SU-DHL-6 (cell line): ENCODE data around the gene SMYD1.

ENCODE experiments used
- H2AFZ ChIP-seq: fragments of 200-600 bp; sonication (generic); 2 replicates; pipeline ENCODE4 v1.6.1; 2014; ENCODE audit warnings: low read depth, mild to moderate bottlenecking, moderate library complexity, mixed read lengths, antibody characterized with exemption, low read length; ENCODE audit not compliant: severe bottlenecking
- H3F3A ChIP-seq: fragments of 200-600 bp; shearing (Covaris generic); 2 replicates; pipeline ENCODE4 v1.6.0; 2016; ENCODE audit warnings: antibody characterized with exemption, mild to moderate bottlenecking; ENCODE audit not compliant: insufficient read depth
- H3K27ac ChIP-seq: fragments of 200-600 bp; sonication (generic); 2 replicates; pipeline ENCODE4 v1.5.1; 2016; ENCODE audit warnings: low read depth, mild to moderate bottlenecking, low read length, moderate library complexity, mixed read lengths
- H3K27me3 ChIP-seq: fragments of 200-600 bp; sonication (generic), shearing (Covaris generic); 2 replicates; pipeline ENCODE4 v1.6.0; 2014; ENCODE audit warnings: mild to moderate bottlenecking, low read length
- H3K36me3 ChIP-seq: fragments of 200-600 bp; sonication (generic); 2 replicates; pipeline ENCODE4 v1.6.1; 2014; ENCODE audit warnings: mild to moderate bottlenecking, low read length, mixed read lengths
- H3K4me2 ChIP-seq: fragments of 300-600, 200-600 bp; shearing (Covaris generic), sonication (generic); 2 replicates; pipeline ENCODE4 v1.6.0; 2014; ENCODE audit warnings: low read length, low read depth, mild to moderate bottlenecking; ENCODE audit not compliant: poor library complexity, severe bottlenecking
- H3K4me3 ChIP-seq: fragments of 200-600 bp; sonication (generic); 2 replicates; pipeline ENCODE4 v1.5.1; 2014; ENCODE audit warnings: antibody characterized with exemption, low read length, mild to moderate bottlenecking, mixed read lengths; ENCODE audit not compliant: insufficient read depth, poor library complexity, severe bottlenecking
- H3K79me2 ChIP-seq: fragments of 200-600 bp; sonication (generic); 2 replicates; pipeline ENCODE4 v1.6.1; 2014; ENCODE audit warnings: mild to moderate bottlenecking, low read length, moderate library complexity; ENCODE audit not compliant: insufficient read depth
- H3K9ac ChIP-seq: fragments of 200-600 bp; sonication (generic); 2 replicates; pipeline ENCODE4 v1.7.0; 2014; ENCODE audit warnings: mild to moderate bottlenecking, low read length
- H3K9me2 ChIP-seq: fragments of 200-600 bp; sonication (generic); replicated peaks from 2 replicates; pipeline ENCODE4 v1.6.1; 2014; ENCODE audit warnings: low read length; ENCODE audit not compliant: insufficient read depth
- H3K9me3 ChIP-seq: fragments of 200-600 bp; sonication (generic); 2 replicates; pipeline ENCODE4 v1.6.1; 2014; ENCODE audit warnings: low read length, mixed read lengths; ENCODE audit not compliant: insufficient read depth
- H4K20me1 ChIP-seq: fragments of 200-600 bp; sonication (generic); 2 replicates; pipeline ENCODE4 v1.6.1; 2014; ENCODE audit warnings: low read depth, mild to moderate bottlenecking, antibody characterized with exemption, low read length, moderate library complexity, mixed read lengths
- CTCF ChIP-seq: fragments of 200-600 bp; sonication (generic); IDR thresholded peaks from one replicate; pipeline ENCODE4 v1.5.1; 2017; ENCODE audit warnings: antibody characterized with exemption, mild to moderate bottlenecking, low read length, moderate library complexity; ENCODE audit not compliant: insufficient read depth, poor library complexity, severe bottlenecking
- EZH2phosphoT487 ChIP-seq: fragments of 200-600 bp; sonication (generic), shearing (Covaris generic); conservative IDR thresholded peaks from 2 replicates; pipeline ENCODE4 v1.6.1; 2018; ENCODE audit warnings: mild to moderate bottlenecking, antibody characterized with exemption, low read length, moderate library complexity, mixed read lengths

Gene SMYD1

DNA sequence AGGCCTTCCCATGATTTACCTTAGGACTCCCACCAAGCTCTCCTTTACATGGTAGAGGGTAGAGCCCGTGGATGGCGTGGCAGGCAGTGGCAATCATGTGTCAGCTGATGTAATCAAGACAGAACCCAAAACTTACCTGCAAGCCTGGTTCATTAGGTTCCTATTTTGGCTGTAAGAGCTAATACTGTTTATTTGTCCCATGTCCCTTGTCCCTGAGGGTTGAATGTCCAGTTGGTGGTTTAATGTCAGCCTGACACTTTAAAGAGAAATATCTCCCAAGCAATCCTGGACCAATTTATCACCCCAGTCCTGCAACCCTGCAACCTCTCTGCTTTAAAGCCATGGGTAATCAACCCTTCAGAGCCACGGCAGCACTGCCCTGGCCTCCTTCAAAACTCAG lies 66.2 kb downstream of the SMYD1 start:
- no peak overlapping the region for H3K27ac ChIP-seq
- TF ChIP-seq CTCF = no peak
- no peak for TF ChIP-seq EZH2phosphoT487
- H3K9me2 ChIP-seq = no peaks in the 10 kb centered on the region
- H3K36me3 ChIP-seq = no peaks in the 10 kb centered on the region
- no peaks in the 10 kb centered on the region for H3K9me3 ChIP-seq
- no peak overlapping the region for H3K4me2 ChIP-seq
- no peak overlapping the region for H2AFZ ChIP-seq
- no peaks in the 10 kb centered on the region for H3K27me3 ChIP-seq
- no peak overlapping the region for H3K9ac ChIP-seq
- no peaks in the 10 kb centered on the region for H3F3A ChIP-seq
- H4K20me1 ChIP-seq = no peaks in the 10 kb centered on the region
- H3K79me2 ChIP-seq = no peaks in the 10 kb centered on the region
- H3K4me3 ChIP-seq = no peak overlapping the region

GRCh38 chr2:88136817-88137216 lies 69.2 kb downstream of the SMYD1 start:
- no peak overlapping the region for H3K4me2 ChIP-seq
- H3K79me2 ChIP-seq = no peaks in the 10 kb centered on the region
- H3K9ac ChIP-seq = no peak overlapping the region
- H2AFZ ChIP-seq = no peak overlapping the region
- no peaks in the 10 kb centered on the region for H3F3A ChIP-seq
- H3K9me2 ChIP-seq = no peaks in the 10 kb centered on the region
- H3K27ac ChIP-seq = no peak overlapping the region
- H3K36me3 ChIP-seq = no peaks in the 10 kb centered on the region
- no peaks in the 10 kb centered on the region for H4K20me1 ChIP-seq
- H3K27me3 ChIP-seq = 0 out of 2 replicates have a peak, but pooled peaks cover 2% of the 10 kb centered on the region
- TF ChIP-seq EZH2phosphoT487 = no peak
- TF ChIP-seq CTCF = no peak
- H3K4me3 ChIP-seq = no peak overlapping the region
- no peaks in the 10 kb centered on the region for H3K9me3 ChIP-seq

DNA sequence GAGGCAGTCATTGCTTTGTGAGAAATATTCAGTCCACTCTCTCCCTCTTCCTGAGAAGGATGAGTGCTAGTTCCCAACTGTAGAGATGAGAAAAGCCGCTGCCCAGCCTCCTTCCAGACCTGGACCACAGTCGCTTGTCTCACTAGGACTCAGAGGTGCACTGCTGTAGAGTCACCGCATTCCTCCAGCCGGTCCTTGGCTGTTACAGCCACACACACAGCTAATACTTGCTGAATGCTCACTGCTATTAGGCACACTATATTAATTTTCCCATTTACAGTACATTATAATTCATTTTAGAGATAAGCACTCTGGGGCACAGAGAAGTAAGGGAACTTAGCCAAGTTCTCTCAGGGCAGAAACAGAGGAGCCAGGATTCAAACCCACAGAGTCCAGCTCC lies 70.2 kb downstream of the SMYD1 start:
- Histone ChIP-seq H2AFZ (no peak overlapping the region), H4K20me1 (no peaks in the 10 kb centered on the region), H3K4me2 (no peak overlapping the region), H3K4me3 (no peak overlapping the region), H3K27me3 (0 out of 2 replicates have a peak, but pooled peaks cover 2% of the 10 kb centered on the region), H3F3A (no peaks in the 10 kb centered on the region), H3K9me2 (no peaks in the 10 kb centered on the region), H3K9ac (no peak overlapping the region), H3K9me3 (no peaks in the 10 kb centered on the region), H3K79me2 (no peaks in the 10 kb centered on the region), H3K36me3 (no peaks in the 10 kb centered on the region), H3K27ac (no peak overlapping the region)
- TF ChIP-seq EZH2phosphoT487 (no peak), CTCF (no peak)
